GM13977 (cell line): Measurements from ENCODE around the gene APBA1.

Experiments used
- DNase-seq: peaks from one replicate; pipeline ENCODE4 v3.0.0; 2012; ENCODE audit warnings: low spot score
- in situ Hi-C: fragments of 300-500 bp; cut with MboI; formaldehyde crosslinking; loops from one replicate; pipeline ENCODE4 v1.12.0; 2022; ENCODE audit warnings: low sequenced_read_pairs, low pct_unique_long_range_greater_than_20kb, mixed read lengths, inconsistent platforms; ENCODE audit not compliant: unreplicated experiment
- TF ChIP-seq, protein P1 (sequence below): IDR thresholded peaks from 2 replicates; pipeline ENCODE4 v1.5.1; 2012; ENCODE audit warnings: mild to moderate bottlenecking, control low read depth; ENCODE audit not compliant: insufficient read depth; ENCODE audit errors: extremely low read depth, missing control alignments

Gene APBA1

DNA sequence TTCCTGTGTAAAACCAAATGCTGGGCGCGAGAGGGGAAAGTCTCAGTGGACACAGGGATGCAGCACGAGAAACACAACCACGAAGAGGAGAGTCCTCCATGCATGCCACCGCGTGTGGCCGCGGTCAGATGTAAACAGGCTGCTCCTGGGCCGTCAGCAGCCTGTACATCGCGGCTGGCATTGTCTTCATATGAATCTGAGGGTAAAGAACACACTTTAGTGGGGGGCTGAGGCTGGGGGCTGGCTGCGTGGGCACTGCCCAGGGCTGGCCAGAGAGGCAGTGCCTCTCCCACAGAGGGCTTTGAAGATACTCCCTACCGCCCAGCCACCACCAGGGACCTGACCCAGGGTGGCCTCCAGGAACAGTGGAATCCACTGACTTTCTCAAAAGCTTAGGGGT is 241.0 kb downstream of the APBA1 start:
- in situ Hi-C loops, result no loop called here
- no peak for DNase-seq
- TF ChIP-seq, protein P1, sequence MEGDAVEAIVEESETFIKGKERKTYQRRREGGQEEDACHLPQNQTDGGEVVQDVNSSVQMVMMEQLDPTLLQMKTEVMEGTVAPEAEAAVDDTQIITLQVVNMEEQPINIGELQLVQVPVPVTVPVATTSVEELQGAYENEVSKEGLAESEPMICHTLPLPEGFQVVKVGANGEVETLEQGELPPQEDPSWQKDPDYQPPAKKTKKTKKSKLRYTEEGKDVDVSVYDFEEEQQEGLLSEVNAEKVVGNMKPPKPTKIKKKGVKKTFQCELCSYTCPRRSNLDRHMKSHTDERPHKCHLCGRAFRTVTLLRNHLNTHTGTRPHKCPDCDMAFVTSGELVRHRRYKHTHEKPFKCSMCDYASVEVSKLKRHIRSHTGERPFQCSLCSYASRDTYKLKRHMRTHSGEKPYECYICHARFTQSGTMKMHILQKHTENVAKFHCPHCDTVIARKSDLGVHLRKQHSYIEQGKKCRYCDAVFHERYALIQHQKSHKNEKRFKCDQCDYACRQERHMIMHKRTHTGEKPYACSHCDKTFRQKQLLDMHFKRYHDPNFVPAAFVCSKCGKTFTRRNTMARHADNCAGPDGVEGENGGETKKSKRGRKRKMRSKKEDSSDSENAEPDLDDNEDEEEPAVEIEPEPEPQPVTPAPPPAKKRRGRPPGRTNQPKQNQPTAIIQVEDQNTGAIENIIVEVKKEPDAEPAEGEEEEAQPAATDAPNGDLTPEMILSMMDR, result no peak

DNA sequence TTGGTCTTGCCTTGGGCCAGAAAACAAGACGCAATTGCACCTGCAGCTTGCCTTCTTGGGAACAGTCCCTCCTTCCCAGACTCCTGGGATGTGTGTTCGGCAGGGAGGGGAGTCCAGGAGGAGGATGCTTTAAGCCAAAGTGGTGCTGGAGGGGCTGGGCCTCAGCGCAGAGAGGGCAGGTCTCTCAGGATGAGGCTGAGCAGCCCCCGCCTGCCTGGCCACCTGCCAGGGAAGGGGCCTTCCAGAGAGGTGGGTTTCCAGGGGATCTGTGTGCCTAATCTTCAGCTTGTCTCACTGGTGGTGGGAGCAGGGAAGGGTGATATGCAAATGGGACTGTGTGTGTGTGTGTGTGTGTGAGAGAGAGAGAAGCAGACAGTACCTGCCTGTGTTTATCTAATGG is 242.0 kb downstream of the APBA1 start:
- no peak for DNase-seq
- in situ Hi-C loops, result no loop called here
- TF ChIP-seq, protein P1, result no peak

DNA sequence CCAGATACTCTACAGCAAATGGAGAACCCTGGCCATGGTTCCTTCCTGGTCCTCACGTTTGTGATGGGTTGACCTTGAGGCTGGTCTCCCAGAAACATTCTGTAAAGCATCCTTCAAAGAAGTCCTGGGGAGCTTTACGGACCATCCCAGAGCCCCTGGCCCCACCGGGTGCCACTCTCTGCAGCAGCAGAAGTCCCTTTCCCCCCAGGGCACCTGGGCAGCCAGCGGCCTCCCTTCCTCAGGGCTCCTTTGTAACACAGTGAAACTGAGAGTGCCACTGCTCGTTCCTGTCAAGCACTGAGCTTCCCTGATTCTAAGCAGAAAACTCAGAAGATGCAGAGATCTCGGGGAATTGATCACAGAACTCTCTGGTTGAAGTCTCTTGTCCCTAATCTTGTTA is 242.9 kb downstream of the APBA1 start:
- in situ Hi-C loops, result no loop called here
- TF ChIP-seq, protein P1, result no peak
- DNase-seq, result no peak

DNA sequence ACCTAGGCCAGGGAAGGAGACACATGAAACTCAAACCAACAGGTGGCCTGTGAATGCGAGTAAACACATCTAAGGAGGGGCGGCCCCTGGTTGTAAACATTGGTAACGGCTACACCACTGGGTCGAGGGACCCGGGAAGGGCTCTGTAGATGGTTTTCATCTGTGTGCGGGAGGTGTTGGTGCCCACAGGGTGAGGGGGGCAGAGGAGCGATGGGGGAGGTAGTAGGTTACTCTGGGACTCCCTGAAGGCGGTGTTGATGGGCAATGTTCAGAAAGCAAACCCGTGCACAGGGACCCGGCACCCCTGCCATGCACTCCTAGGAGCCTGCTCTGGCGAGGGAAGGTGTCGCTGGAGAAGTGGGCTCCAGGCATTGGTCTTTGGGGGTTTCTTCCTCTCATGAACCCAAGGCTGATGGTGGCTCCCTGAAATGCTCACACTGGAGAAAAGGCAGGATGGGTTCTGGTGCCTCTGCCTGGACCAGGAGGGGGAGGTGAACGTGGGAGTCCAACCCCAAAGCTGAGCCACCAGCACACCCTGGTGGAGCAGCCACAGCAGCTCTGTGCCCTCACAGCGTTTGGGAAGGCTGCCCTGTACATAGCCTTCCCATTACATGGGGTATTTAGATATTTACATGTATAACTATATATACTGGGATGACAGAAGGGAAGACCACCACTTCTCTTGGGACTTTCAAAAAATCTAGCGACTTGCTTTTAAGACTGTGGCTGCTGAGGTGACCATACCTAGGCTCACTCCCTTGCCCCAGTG is 244.0 kb downstream of the APBA1 start:
- no peak for DNase-seq
- TF ChIP-seq, protein P1, result no peak
- in situ Hi-C loops, result no loop called here

DNA sequence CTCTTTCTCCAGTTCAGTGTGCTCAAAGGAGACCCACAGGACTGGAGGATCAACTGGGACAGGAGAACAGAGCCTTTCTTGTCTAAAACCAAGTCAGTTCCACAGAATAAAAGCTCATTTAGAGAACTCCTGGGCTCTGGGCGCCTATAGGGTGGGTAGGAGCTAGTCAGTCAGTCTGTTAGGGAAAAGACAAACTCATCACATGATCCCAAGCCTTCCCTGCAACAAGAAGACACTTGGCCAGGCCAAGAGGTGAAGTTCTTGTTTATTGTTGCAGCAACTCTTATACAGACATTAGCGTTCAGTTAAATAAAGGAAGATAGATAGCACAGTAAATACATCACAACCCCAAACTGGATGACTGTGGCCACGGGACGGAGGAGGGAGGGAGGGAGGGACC is 244.9 kb downstream of the APBA1 start:
- TF ChIP-seq, protein P1, result no peak
- in situ Hi-C loops, result no loop called here
- no peak for DNase-seq

DNA sequence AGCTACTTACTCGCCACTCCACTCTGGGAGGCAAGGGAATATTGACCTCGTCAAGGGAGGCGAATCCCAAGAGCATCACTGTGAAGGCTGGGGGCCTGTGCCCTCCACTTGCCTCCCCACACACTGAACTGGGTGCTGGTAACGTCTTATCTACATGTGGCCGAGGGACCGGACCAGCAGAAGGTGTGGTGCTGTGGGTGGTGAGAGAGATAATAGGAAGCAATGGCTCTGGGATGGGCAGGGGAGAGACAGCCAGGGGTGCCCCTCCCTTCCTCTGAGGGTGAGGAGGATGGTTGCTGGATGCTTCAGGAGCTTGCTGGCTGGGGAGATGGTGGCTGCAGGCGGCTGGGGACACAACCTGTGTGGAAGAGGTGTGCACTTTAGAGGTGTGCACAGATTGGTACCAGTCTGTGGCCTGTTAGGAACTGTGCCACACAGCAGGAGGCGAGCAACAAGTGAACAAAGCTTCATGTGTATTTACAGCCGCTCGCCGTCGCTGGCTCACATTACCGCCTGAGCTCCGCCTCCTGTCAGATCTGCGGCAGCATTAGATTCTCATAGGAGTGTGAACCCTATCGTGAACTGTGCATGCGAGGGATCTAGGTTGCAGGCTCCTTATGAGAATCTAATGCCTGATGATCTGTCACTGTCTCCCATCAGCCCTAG is 246.9 kb downstream of the APBA1 start:
- DNase-seq, result no peak
- in situ Hi-C loops, result no loop called here
- TF ChIP-seq, protein P1, result no peak
